ENCODE results near the gene STOML3.
"Not testable (repeated sequence)": the region's sequence is repeated elsewhere in the genome, so short reads cannot be mapped to it uniquely, and the experiment has no call there.

STOML3 gene

GRCh38 chr13:38990693-38991092 is at the start of gene STOML3:
STOML3 (minus strand) TSS chr13:38990831; CDS start chr13:38990721, 110 bp downstream.
- DNase-seq (ENCODE audit: low read depth in 1 of 2, low spot score in 1 of 2): no peak

GRCh38 chr13:39040206-39040605 is 49.6 kb upstream of the STOML3 start:
- DNase-seq (ENCODE audit: low read depth in 1 of 2, low spot score in 1 of 2): no peak

- DNase-seq (ENCODE audit: low read depth in 1 of 2, low spot score in 1 of 2): no peak
Measured at GRCh38 chr13:39039041-39039440, 48.4 kb upstream of the STOML3 start.

GRCh38 chr13:39038569-39039030 is 48.0 kb upstream of the STOML3 start:
- DNase-seq (ENCODE audit: low read depth in 1 of 2, low spot score in 1 of 2): peak; percentile 32 to 40

- peak; percentile 60 to 75 for DNase-seq (ENCODE audit: low read depth in 1 of 2, low spot score in 1 of 2)
Measured at GRCh38 chr13:39037880-39038568, 47.4 kb upstream of the STOML3 start, which contains the start of the genes NHLRC3 and PROSER1. NHLRC3 (plus strand) TSS chr13:39038456; CDS start chr13:39038640, 184 bp downstream. PROSER1 (minus strand) TSS chr13:39038089; CDS start chr13:39037242, 847 bp downstream.

GRCh38 chr13:39037410-39037879 is 46.8 kb upstream of the STOML3 start:
- DNase-seq (ENCODE audit: low read depth in 1 of 2, low spot score in 1 of 2): peak in 1 of 2 donors; percentile 5

GRCh38 chr13:39036212-39036611 is 45.6 kb upstream of the STOML3 start:
- DNase-seq (ENCODE audit: low read depth in 1 of 2, low spot score in 1 of 2): no peak

- no peak for DNase-seq (ENCODE audit: low read depth in 1 of 2, low spot score in 1 of 2)
Measured at GRCh38 chr13:39035799-39036198, 45.2 kb upstream of the STOML3 start.

- DNase-seq (ENCODE audit: low read depth in 1 of 2, low spot score in 1 of 2): no peak
Measured at GRCh38 chr13:39035204-39035603, 44.6 kb upstream of the STOML3 start.

- no peak for DNase-seq (ENCODE audit: low read depth in 1 of 2, low spot score in 1 of 2)
Measured at GRCh38 chr13:39034085-39034484, 43.5 kb upstream of the STOML3 start.

- no peak for DNase-seq (ENCODE audit: low read depth in 1 of 2, low spot score in 1 of 2)
Measured at GRCh38 chr13:39032150-39032549, 41.5 kb upstream of the STOML3 start.

- no peak for DNase-seq (ENCODE audit: low read depth in 1 of 2, low spot score in 1 of 2)
Measured at GRCh38 chr13:39025433-39025839, 34.8 kb upstream of the STOML3 start.

GRCh38 chr13:39023761-39024160 is 33.1 kb upstream of the STOML3 start:
- DNase-seq (ENCODE audit: low read depth in 1 of 2, low spot score in 1 of 2): no peak

GRCh38 chr13:39023316-39023715 is 32.7 kb upstream of the STOML3 start:
- DNase-seq (ENCODE audit: low read depth in 1 of 2, low spot score in 1 of 2): no peak

- DNase-seq (ENCODE audit: low read depth in 1 of 2, low spot score in 1 of 2): no peak
Measured at GRCh38 chr13:39020853-39021462, 30.3 kb upstream of the STOML3 start.

GRCh38 chr13:39016787-39017186 is 26.2 kb upstream of the STOML3 start:
- DNase-seq (ENCODE audit: low read depth in 1 of 2, low spot score in 1 of 2): peak in 1 of 2 donors; percentile 11

- no peak for DNase-seq (ENCODE audit: low read depth in 1 of 2, low spot score in 1 of 2)
Measured at GRCh38 chr13:39016087-39016486, 25.5 kb upstream of the STOML3 start.

GRCh38 chr13:39013462-39013861 is 22.8 kb upstream of the STOML3 start:
- DNase-seq (ENCODE audit: low read depth in 1 of 2, low spot score in 1 of 2): no peak

GRCh38 chr13:39012608-39013007 is 22.0 kb upstream of the STOML3 start:
- no peak for DNase-seq (ENCODE audit: low read depth in 1 of 2, low spot score in 1 of 2)

GRCh38 chr13:39006371-39007111 is 15.9 kb upstream of the STOML3 start:
- not testable (repeated sequence) for DNase-seq (ENCODE audit: low read depth in 1 of 2, low spot score in 1 of 2)

GRCh38 chr13:38998739-38999138 is 8.1 kb upstream of the STOML3 start:
- no peak for DNase-seq (ENCODE audit: low read depth in 1 of 2, low spot score in 1 of 2)

GRCh38 chr13:38993381-38993780 is 2.8 kb upstream of the STOML3 start:
- no peak for DNase-seq (ENCODE audit: low read depth in 1 of 2, low spot score in 1 of 2)
